Stimulated activated CD4-positive, alpha-beta T cell treated with anti-CD3 and anti-CD28 coated beads, Interleukin-15, amount 100 ng/mL, for 1 hour (primary cell): ENCODE results near the gene C3orf20.

Experiments
- DNase-seq, 2 donors: peaks; one replicate each; pipeline ENCODE4 v3.0.0-alpha.2; 2020; ENCODE audit warnings: low read depth in 1 of 2, low spot score in 1 of 2

C3orf20 gene

GRCh38 chr3:14698601-14699244, 23.8 kb downstream of the C3orf20 start:
- no peak for DNase-seq

- DNase-seq, result no peak
These were observed 24.7 kb downstream of the C3orf20 start for GRCh38 chr3:14699643-14700042.

GRCh38 chr3:14700891-14701290, 25.9 kb downstream of the C3orf20 start:
- DNase-seq, result no peak

GRCh38 chr3:14701676-14702075, 26.7 kb downstream of the C3orf20 start:
- no peak for DNase-seq

- DNase-seq, result no peak
These were observed 28.3 kb downstream of the C3orf20 start for GRCh38 chr3:14703128-14703750.

- DNase-seq, result no peak
These were observed 28.9 kb downstream of the C3orf20 start for GRCh38 chr3:14703791-14704190.

- no peak for DNase-seq
These were observed 31.2 kb downstream of the C3orf20 start for GRCh38 chr3:14706096-14706495.

GRCh38 chr3:14716591-14716990, 41.6 kb downstream of the C3orf20 start:
- no peak for DNase-seq

- no peak for DNase-seq
These were observed 42.4 kb downstream of the C3orf20 start for GRCh38 chr3:14717307-14717706.

- no peak for DNase-seq
These were observed 43.6 kb downstream of the C3orf20 start for GRCh38 chr3:14718539-14718938.

- no peak for DNase-seq
These were observed 44.1 kb downstream of the C3orf20 start for GRCh38 chr3:14719006-14719405.

GRCh38 chr3:14721126-14721864, 46.4 kb downstream of the C3orf20 start:
- no peak for DNase-seq

GRCh38 chr3:14725013-14725412, 50.1 kb downstream of the C3orf20 start:
- DNase-seq, result no peak

GRCh38 chr3:14725564-14726440, 50.9 kb downstream of the C3orf20 start:
- no peak for DNase-seq

- no peak for DNase-seq
These were observed 51.5 kb downstream of the C3orf20 start for GRCh38 chr3:14726441-14726780.

GRCh38 chr3:14728113-14728512, 53.2 kb downstream of the C3orf20 start:
- no peak for DNase-seq

GRCh38 chr3:14730703-14731382, 55.9 kb downstream of the C3orf20 start:
- DNase-seq, result no peak

GRCh38 chr3:14740983-14741382, 66.0 kb downstream of the C3orf20 start:
- no peak for DNase-seq

GRCh38 chr3:14741510-14741909, 66.6 kb downstream of the C3orf20 start:
- no peak for DNase-seq

GRCh38 chr3:14744556-14744955, 69.6 kb downstream of the C3orf20 start:
- DNase-seq, result no peak

- DNase-seq, result no peak
These were observed 75.7 kb downstream of the C3orf20 start for GRCh38 chr3:14750650-14751049.
